HG03095 (cell line): ENCODE measurements around the gene TBC1D5.
"Not testable (repeated sequence)": the region's sequence is repeated elsewhere in the genome, so short reads cannot be mapped to it uniquely, and the experiment has no call there.

Experiments
- ATAC-seq: cut with Tn5 transposase; IDR thresholded peaks from one replicate; pipeline ENCODE4 v1.9.1; 2021; ENCODE audit warnings: moderate library complexity; ENCODE audit not compliant: unreplicated experiment

Gene TBC1D5

DNA sequence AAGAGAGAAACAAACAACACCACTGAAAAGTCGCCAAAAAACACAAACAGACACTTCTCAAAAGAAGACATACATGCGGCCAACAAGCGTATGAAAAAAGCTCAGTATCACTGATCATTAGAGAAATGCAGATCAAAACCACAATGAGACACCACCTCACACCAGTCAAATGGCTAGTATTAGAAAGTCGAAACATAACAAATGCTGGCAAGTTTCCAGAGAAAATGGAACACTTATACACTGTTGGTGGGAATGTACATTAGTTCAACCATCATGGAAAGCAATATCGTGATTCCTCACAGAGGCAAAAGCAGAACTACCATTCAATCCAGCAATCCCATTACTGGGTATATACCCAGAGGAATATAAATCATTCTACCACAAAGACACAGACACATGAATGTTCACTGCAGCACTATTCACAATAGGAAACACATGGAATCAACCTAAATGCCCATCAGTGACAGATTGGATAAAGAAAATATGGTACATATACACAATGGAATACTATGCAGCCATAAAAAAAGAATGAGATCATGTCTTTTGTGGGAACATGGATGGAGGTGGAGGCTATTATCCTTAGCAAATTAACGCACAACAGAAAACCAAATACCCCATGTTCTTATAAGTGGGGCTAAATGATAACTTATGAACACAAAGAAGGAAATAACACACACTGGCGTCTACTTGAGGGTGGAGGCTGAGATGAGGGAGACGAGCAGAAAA, 93.6 kb downstream of the TBC1D5 start:
- not testable (repeated sequence) for ATAC-seq

DNA sequence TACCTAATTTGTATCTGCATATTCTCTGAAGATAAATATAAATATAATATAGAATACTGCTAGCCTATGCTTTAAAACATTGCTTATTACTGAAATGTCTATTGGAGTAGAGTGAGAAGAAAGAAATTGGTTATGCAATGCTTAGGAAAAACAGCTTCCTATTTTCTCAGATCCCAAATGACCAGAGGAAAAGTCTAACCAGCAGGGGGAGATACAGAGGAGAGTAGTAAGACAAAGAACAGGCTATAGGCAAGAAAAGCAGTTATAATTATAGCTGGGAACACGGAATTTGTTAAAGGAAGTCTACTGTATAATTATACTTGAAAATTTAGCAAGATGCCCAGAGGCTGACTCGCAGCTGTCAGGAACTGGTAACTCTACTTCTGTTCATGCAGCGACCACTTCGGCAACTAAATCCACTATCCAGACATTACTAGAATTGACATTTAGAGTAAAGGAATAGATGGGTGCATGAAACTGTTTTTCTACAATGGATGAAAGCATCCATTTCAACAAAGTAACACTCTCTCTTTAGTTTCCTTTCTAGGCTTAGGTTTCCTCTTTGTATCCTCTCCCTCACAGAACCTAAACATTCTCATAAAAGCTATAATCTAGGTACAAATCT, 97.2 kb downstream of the TBC1D5 start:
- ATAC-seq: no peak

DNA sequence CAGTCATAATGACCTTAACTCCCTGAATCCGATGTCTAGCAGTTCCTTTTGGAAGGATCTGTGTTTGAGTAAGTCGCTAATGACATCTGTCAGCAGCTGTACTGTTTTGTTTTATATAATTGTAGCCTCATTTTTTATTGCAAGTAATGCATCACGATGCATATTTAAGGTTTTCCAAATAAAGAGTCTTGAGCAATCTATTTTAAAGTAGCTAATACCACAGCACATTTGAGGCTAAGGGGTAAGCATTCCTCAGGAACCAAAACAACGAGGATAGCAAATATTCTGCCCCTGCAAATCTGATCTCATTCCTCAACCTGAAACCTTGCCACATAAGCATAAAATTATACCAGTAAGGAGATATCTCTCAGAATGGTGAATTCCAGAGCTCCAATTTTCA, 98.7 kb downstream of the TBC1D5 start:
- no peak for ATAC-seq

DNA sequence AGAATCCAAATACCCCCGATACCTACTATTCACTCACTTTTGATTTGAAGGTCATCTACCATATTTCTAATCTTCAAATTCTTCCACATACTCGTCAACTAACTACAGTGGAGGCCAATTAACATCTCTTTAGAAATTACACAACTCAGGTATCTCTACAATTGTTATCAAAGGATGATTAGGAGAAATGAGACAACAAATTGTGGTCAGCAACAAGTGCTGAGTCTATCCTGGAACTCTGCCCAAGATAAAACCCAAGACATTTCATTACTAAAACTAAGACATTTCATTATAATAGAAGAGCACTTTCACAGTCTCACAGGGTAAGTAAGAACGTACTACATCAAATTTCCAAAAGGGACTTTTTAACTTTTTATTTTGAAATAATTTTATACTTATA, 100.0 kb downstream of the TBC1D5 start:
- no peak for ATAC-seq

DNA sequence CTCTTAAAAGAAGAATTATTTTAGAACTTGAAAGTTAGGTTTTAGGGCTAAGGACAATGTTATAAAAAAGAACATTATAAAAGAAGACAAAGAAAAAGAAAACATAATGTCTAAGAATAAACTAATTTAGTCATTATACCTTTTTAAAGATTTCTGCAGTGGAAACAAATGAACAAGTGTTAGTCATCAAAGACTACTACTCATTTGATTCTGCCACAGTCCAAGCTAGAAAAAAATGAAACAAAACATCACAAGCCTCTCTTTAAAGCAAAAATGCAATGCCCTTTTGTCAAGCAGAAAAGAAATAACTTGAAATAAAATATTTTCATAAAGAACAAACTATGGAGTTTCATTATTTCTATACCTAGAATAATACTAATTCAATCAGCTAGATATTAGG, 102.0 kb downstream of the TBC1D5 start:
- ATAC-seq: no peak

DNA sequence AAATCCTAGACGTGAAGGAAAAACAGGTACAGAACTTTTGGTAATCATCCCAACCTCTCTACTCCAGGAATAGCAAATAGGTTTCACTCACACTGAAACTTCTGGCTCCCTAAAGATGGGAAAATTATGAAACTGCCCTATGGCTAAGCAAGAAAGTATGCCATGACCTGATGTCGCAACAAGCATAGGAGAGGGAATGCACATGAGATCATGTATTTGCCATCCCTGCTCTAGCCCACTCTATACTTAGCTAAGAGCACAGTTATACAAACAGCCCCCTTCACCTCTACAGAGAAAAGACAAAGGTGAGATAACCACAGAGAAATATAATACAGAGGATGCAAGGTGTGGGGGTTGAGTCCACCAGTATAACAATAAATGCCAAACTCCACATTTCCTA, 102.7 kb downstream of the TBC1D5 start:
- no peak for ATAC-seq

DNA sequence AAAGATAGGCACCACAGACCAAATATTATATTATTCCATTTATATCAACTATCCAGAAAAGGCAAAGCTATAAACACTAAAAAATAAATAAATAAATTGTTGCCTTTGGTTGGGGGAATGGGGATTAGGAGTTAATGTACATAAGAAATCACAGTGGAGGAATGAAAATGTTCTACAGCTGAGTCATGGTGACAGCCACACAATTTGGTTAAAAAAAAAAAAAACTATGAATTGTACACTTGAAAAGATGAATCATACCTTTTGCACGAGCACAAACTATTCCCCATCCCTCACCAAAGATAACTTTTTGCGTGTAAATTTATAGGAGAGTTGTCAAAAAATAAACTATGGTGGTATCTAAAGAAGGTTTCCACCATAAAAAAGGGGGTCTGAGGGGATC, 103.2 kb downstream of the TBC1D5 start:
- no peak for ATAC-seq

DNA sequence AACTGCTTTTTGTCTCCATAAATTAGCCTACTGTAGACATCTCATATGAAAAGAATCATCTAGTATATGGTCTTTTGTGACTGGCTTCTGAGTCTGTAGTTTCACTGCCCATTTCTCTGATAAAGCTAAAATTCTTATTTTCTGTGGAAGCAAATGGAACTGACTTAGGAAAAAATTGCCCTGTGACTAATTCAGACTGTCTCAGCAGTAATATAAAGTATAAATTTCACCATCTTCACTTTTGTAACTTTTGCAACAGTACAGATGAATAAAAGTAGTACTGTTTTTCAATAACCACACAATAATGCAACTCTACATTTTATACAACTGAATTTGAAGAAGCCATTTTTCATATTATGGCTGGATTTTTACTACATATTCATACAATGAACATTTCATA, 104.1 kb downstream of the TBC1D5 start:
- no peak for ATAC-seq

DNA sequence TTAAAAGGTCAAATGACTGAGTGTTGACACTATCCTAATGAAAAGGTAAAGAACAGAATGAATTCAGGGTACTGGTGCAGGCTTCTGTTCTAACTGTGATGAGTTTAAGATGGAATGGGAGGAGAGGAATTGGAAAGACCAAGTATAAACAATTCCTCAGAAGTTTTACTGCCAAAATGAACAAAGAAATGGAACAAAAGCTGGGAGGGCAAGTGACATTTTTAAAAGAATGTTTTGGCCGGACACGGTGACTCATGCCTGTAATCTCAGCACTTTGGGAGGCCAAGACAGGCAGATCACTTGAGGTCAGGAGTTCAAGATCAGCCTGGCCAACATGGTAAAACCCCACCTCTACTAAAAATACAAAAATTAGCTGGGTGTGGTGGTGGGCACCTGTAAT, 106.8 kb downstream of the TBC1D5 start:
- not testable (repeated sequence) for ATAC-seq

DNA sequence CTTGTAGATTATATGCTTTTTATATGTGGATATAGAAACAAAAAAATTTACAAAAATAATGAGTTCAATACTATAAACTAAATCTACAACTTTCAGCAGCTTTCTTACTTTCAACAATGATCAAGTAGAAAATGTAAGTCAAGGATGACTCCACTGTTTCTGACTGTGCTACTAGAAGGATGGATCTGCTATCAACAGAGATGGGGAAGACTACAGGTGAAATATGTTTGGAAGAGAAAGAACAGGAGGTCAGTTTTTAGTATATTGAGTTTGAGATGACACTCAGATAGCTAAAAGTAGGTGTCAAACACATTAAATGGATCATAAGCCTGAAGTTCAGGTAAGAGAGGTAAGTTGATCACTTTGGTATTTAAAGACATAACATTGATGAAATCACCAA, 107.5 kb downstream of the TBC1D5 start:
- no peak for ATAC-seq

DNA sequence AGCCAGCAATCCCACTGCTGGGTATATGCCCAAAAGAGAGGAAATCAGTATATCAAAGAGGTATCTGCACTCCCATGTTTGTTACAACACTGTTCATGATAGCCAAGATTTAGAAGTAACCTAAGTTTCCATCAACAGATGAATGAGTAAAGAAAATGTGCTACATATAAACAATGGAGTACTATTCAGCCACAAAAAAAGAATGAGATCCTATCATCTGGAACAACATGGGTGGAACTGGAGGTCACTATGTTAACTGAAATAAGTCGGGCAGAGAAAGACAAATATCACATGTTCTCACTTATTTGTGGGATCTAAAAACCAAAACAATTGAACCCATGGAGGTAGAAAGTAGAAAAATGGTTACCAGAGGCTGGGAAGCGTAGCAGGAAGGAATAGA, 108.2 kb downstream of the TBC1D5 start:
- ATAC-seq: no peak

DNA sequence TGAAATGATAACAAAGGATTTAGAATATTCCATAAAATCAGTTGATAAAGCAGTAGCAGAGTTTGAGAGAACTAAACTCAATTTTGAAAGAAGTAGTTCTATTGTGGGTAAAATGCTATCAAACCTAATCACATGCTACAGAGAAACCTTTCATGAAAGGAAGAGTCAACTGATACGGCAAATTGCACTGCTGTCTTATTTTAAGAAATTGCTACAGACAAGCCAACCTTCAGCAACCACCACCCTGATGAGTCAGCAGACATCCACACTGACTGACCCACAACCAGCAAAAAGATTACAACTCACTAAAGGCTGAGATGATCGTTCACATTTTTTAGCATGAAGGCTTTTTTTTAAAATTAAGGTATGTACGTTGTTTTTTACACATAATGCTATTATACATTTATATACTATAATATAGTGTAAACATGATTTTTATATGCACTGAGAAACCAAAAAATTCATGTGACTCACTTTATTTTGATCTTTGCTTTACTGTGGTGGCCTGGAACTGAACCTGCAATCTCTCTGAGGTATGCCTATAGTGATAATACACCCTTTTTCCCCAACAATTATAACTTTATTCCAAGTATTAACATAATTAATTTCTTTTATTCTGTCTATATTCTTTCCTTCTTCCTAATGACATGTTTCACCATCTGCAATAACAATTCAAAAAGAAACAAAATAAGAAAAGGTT, 109.9 kb downstream of the TBC1D5 start:
- ATAC-seq: no peak

DNA sequence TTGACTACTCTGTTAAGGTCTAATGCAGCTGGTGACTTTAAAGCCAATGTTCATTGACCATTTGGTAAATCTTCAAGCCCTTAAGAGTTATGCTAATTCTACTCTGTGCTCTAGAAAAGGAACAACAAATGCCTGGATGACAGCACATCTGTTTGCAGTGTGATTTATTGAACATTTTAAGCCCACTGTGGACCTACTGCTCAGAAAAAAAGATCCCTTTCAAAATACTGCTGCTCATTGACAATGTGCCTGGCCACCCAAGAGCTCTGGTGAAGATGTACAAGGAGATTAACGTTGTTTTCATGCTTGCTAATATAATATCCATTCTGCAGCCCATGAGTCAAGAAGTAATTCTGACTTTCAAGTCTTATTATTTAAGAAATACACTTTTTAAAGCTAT, 110.8 kb downstream of the TBC1D5 start:
- no peak for ATAC-seq

DNA sequence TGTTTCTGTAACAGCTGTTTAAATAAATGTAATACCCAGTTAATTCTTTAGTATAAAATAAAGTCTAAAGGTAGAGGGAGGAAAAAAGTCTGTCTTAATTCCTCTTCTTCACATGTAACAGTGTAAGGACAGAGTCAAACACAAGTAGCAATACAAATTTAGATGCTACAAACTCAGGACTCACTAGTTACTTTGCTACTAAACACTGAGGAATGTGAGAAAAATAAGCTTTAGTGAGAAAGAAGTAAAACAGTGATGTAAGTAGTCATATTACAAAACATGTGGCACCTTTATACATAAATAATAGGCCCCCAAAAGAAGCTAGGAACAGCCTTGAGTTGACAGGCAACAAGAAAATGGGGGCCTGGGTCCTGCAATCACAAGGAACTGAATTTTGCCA, 113.0 kb downstream of the TBC1D5 start:
- ATAC-seq: no peak

DNA sequence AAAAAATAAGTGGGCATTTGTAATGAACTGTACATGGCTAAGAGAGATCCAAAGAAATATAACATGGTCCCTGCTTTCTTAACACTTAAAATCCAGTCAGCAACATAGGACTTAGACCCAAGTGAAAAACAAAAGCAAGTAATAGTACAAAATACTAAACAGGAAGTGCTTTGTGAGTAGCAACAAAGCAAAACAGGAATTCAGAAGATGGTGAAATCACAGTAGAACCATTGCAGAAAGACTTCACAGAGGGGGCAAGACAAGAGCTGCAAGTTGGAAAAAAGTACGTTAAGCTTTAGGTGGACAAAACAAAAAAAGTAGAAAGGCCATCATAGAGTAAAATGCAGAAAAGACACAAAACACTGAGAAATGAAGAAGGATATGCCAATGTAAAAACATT, 116.0 kb downstream of the TBC1D5 start:
- ATAC-seq: no peak

DNA sequence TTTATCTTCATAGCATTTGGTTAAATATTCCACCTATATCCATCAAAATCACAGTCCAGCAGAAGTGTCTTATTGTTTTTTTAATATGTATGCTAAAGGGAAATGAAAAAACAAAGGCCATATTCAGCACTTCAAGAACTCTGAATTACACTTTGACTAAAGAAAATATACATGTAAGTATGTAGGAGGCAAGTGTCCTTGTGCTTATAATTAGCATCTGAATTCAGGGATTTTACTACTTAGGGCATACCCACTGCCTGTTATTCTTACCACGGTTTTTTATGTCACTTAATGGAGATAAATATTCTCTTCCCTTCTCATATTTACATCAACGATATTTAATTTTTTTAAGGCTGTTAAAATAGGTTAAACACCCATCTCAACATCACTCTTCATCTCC, 117.3 kb downstream of the TBC1D5 start:
- ATAC-seq: no peak

DNA sequence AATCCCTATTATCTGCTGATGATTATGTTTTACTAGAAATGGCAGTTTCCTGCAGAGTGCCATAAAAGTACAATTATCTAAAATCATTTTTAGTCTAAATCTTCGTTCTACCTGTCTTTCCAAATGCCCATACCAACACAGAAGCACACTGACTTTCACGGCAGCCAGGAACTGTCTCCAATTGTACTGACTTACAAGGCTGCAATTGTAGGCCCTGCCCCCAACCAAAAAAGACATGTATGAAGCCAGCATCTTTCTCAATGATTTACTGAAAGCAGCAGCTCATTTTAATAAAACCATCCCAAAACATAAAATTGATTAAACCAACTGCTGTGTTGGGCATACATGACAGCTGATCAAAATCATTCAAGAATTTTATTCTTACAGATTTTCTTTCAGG, 119.0 kb downstream of the TBC1D5 start:
- no peak for ATAC-seq

DNA sequence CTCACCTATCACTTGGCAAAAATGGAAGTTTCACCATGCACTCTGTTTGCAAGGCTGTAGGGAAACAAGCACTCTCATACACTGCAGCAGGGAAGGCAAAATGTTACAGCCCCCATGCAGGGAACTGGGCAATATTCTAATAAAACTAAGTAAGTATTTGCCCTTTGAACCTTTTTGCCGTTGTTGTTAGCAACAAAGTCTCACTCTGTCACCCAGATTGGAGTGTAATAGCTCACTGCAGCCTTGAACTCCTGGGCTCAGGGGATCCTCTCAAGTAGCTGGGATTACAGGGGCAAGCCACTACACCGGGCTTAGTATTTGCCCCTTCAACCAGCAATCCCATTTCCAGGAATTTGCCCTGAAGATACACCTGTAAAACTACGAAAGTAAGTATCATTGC, 122.5 kb downstream of the TBC1D5 start:
- no peak for ATAC-seq

DNA sequence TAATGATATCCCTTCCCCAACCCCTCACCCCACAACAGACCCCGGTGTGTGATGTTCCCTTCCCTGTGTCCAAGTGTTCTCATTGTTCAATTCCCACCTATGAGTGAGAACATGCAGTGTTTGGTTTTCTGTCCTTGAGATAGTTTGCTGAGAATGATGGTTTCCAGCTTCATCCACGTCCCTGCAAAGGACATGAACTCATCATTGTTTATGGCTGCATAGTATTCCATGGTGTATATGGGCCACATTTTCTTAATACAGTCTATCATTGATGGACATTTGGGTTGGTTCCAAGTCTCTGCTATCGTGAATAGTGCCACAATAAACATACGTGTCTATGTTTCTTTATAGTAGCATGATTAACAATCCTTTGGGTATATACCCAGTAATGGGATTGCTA, 129.4 kb downstream of the TBC1D5 start:
- ATAC-seq: not testable (repeated sequence)

DNA sequence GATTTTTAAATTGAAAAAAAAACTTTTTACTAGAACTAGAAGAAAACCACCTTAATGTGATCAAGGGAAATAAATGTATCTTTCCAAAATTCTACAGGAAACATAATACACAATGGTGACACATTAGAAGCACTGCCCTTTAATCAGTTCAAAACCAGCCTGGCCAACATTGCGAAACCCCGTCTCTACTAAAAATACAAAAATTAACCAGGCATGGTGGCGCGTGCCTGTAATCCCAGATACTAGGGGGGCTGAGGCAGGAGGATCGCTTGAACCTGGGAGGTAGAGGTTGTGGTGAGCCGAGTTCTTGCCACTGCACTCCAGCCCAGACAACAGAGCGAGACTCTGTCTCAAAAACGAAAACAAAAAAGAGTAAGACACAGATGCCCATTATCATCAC, 134.5 kb downstream of the TBC1D5 start:
- no peak for ATAC-seq

DNA sequence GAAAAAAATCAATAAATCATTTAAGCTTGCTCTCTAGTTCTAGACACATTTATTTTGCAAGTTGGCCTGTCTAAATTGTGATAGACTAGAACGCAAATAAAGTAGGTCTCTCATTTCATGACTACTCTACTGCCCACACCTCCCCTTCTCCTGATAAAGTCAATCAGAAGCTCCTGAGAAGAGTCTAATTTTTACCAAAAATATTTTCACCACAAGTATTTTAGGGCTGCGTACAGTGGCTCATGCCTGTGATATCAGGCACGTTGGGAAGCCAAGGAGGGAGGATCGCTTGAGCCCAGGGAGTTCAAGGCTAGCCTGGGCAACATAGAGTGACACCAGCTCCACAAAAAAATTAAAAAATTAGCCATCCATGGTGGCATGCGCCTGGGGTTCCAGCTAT, 136.5 kb downstream of the TBC1D5 start:
- ATAC-seq: no peak

DNA sequence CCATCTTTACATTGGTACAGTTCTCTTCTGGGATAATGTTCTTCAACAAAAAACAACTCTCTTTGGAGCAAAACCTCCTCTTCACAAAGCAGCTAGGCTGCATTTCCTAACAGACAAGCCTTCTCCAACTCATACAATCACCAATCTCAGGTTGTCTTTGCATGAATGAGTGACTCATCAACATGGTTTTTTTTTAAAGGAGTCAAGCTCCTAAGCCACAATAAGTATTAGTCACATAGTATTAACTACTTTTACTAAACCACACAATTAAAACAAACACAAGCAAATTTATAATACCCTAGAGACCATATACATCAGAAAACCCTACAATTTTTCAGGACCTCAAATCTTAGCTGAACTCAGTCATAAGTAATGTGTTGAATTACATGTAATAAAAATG, 137.4 kb downstream of the TBC1D5 start:
- no peak for ATAC-seq
